Activated T-helper 17 cell treated with anti-CD3 and anti-CD28 coated beads, Interleukin-2, amount 50 U/mL, for 72 hours (primary cell): ENCODE data around the gene PHC3. TPM values are rescaled to one million over a fixed set of nuclear protein-coding genes. Genes with fewer than 3 reads are reported as not detected.
"Not testable (repeated sequence)": the region's sequence is repeated elsewhere in the genome, so short reads cannot be mapped to it uniquely, and the experiment has no call there.

Experiments
- ATAC-seq: fragments of 150-1000 bp; cut with Tn5 transposase; replicated peaks from 2 replicates; pipeline ENCODE4 v1.10.0; 2021; ENCODE audit warnings: mild to moderate bottlenecking, moderate library complexity
- H3K27ac Mint-ChIP-seq: one replicate; pipeline ENCODE4 v1.8.0; 2022; ENCODE audit warnings: mixed read lengths
- H3K27me3 Mint-ChIP-seq: one replicate; pipeline ENCODE4 v1.8.0; 2022; ENCODE audit warnings: mixed read lengths
- H3K36me3 Mint-ChIP-seq: one replicate; pipeline ENCODE4 v1.8.0; 2022; ENCODE audit warnings: low read depth, mild to moderate bottlenecking, mixed read lengths
- H3K4me1 Mint-ChIP-seq: one replicate; pipeline ENCODE4 v1.8.0; 2022; ENCODE audit warnings: mixed read lengths
- H3K4me3 Mint-ChIP-seq: one replicate; pipeline ENCODE4 v1.8.0; 2022; ENCODE audit warnings: mild to moderate bottlenecking, mixed read lengths
- H3K9me3 Mint-ChIP-seq: one replicate; pipeline ENCODE4 v1.8.0; 2022; ENCODE audit warnings: mixed read lengths
- total RNA-seq, 2 donors: library from RNA; stranded (reverse); gene quantifications; one replicate each; pipeline ENCODE4 v1.2.3, GENCODE V29; 2022

Gene PHC3
- total RNA-seq, 2 donors from 2014 or later: 65.8 to 98.7 TPM

- Mint-ChIP-seq H3K4me3 (no peak overlapping the region), H3K9me3 (no peaks in the 10 kb centered on the region), H3K36me3 (no peaks in the 10 kb centered on the region), H3K27me3 (peaks cover 16% of the 10 kb centered on the region), H3K4me1 (peaks cover 4% of the 10 kb centered on the region), H3K27ac (peak overlapping the region; percentile 28)
- no peak for ATAC-seq
Observed at GRCh38 chr3:170204023-170204472, 22.5 kb upstream of the PHC3 start.

GRCh38 chr3:170203457-170203856 lies 21.9 kb upstream of the PHC3 start:
- peaks cover 16% of the 10 kb centered on the region for H3K27me3 Mint-ChIP-seq
- H3K36me3 Mint-ChIP-seq: no peaks in the 10 kb centered on the region
- no peaks in the 10 kb centered on the region for H3K9me3 Mint-ChIP-seq
- no peak overlapping the region for H3K4me3 Mint-ChIP-seq
- peak overlapping the region; percentile 28 for H3K27ac Mint-ChIP-seq
- peak; percentile 76 for ATAC-seq
- peaks cover 4% of the 10 kb centered on the region for H3K4me1 Mint-ChIP-seq

GRCh38 chr3:170201527-170201926 lies 20.0 kb upstream of the PHC3 start:
- Mint-ChIP-seq H3K9me3 (no peaks in the 10 kb centered on the region), H3K4me3 (no peak overlapping the region), H3K27me3 (peaks cover 12% of the 10 kb centered on the region), H3K36me3 (no peaks in the 10 kb centered on the region), H3K4me1 (peaks cover 4% of the 10 kb centered on the region), H3K27ac (no peak overlapping the region)
- ATAC-seq: no peak

GRCh38 chr3:170200987-170201386 lies 19.5 kb upstream of the PHC3 start:
- ATAC-seq: no peak
- peaks cover 9% of the 10 kb centered on the region for H3K27me3 Mint-ChIP-seq
- H3K27ac Mint-ChIP-seq: no peak overlapping the region
- no peaks in the 10 kb centered on the region for H3K9me3 Mint-ChIP-seq
- H3K36me3 Mint-ChIP-seq: no peaks in the 10 kb centered on the region
- peaks cover 4% of the 10 kb centered on the region for H3K4me1 Mint-ChIP-seq
- no peak overlapping the region for H3K4me3 Mint-ChIP-seq

- Mint-ChIP-seq H3K4me1 (no peaks in the 10 kb centered on the region), H3K9me3 (no peaks in the 10 kb centered on the region), H3K36me3 (no peaks in the 10 kb centered on the region), H3K4me3 (no peak overlapping the region), H3K27me3 (peaks cover 6% of the 10 kb centered on the region), H3K27ac (no peak overlapping the region)
- peak; percentile 32 for ATAC-seq
Observed at GRCh38 chr3:170196833-170197232, 15.3 kb upstream of the PHC3 start.

GRCh38 chr3:170195759-170196158 lies 14.2 kb upstream of the PHC3 start:
- H3K4me1 Mint-ChIP-seq, H3K36me3 Mint-ChIP-seq, H3K27me3 Mint-ChIP-seq, H3K9me3 Mint-ChIP-seq, ATAC-seq, H3K27ac Mint-ChIP-seq, H3K4me3 Mint-ChIP-seq: not testable (repeated sequence)

GRCh38 chr3:170189398-170190256 lies 8.1 kb upstream of the PHC3 start:
- H3K4me3 Mint-ChIP-seq: no peak overlapping the region

GRCh38 chr3:170180079-170180907 lies 1.2 kb downstream of the PHC3 start:
- Mint-ChIP-seq H3K4me1 (peaks cover 20% of the 10 kb centered on the region), H3K4me3 (peak overlapping the region; percentile 98), H3K27me3 (no peaks in the 10 kb centered on the region), H3K36me3 (peaks cover 61% of the 10 kb centered on the region), H3K9me3 (no peaks in the 10 kb centered on the region), H3K27ac (peak overlapping the region; percentile 96)
- ATAC-seq: peak; percentile 56

More at GRCh38 chr3:170189398-170190256, 8.1 kb upstream of the PHC3 start:
- peak; percentile 18 for ATAC-seq
- Mint-ChIP-seq H3K27me3 (peaks cover 3% of the 10 kb centered on the region), H3K27ac (no peak overlapping the region), H3K4me1 (peaks cover 7% of the 10 kb centered on the region), H3K9me3 (no peaks in the 10 kb centered on the region), H3K36me3 (no peaks in the 10 kb centered on the region)

GRCh38 chr3:170179432-170179831 lies 2.1 kb downstream of the PHC3 start:
- peaks cover 26% of the 10 kb centered on the region for H3K4me1 Mint-ChIP-seq
- no peaks in the 10 kb centered on the region for H3K9me3 Mint-ChIP-seq
- peaks cover 70% of the 10 kb centered on the region for H3K36me3 Mint-ChIP-seq
- peak overlapping the region; percentile 98 for H3K4me3 Mint-ChIP-seq
- peak overlapping the region; percentile 96 for H3K27ac Mint-ChIP-seq
- ATAC-seq: no peak
- H3K27me3 Mint-ChIP-seq: no peaks in the 10 kb centered on the region

GRCh38 chr3:170178651-170179050 lies 2.9 kb downstream of the PHC3 start:
- H3K4me3 Mint-ChIP-seq: peak overlapping the region; percentile 98
- peaks cover 77% of the 10 kb centered on the region for H3K36me3 Mint-ChIP-seq
- no peaks in the 10 kb centered on the region for H3K27me3 Mint-ChIP-seq
- peak overlapping the region; percentile 75 for H3K27ac Mint-ChIP-seq
- H3K4me1 Mint-ChIP-seq: peaks cover 28% of the 10 kb centered on the region
- ATAC-seq: peak; percentile 43
- H3K9me3 Mint-ChIP-seq: no peaks in the 10 kb centered on the region

GRCh38 chr3:170171563-170171962 lies 10.0 kb downstream of the PHC3 start:
- Mint-ChIP-seq H3K27ac (peak overlapping the region; percentile 78), H3K27me3 (no peaks in the 10 kb centered on the region), H3K9me3 (no peaks in the 10 kb centered on the region), H3K36me3 (peaks cover 98% of the 10 kb centered on the region), H3K4me3 (peak overlapping the region; percentile 61), H3K4me1 (peaks cover 18% of the 10 kb centered on the region)
- ATAC-seq: peak; percentile 79

- H3K9me3 Mint-ChIP-seq: no peaks in the 10 kb centered on the region
- peak overlapping the region; percentile 37 for H3K4me3 Mint-ChIP-seq
- H3K27ac Mint-ChIP-seq: peak overlapping the region; percentile 78
- ATAC-seq: no peak
- H3K36me3 Mint-ChIP-seq: peaks cover 98% of the 10 kb centered on the region
- H3K27me3 Mint-ChIP-seq: no peaks in the 10 kb centered on the region
- peaks cover 44% of the 10 kb centered on the region for H3K4me1 Mint-ChIP-seq
Observed at GRCh38 chr3:170164717-170165116, 16.8 kb downstream of the PHC3 start.

- Mint-ChIP-seq H3K27ac (peak overlapping the region; percentile 78), H3K9me3 (no peaks in the 10 kb centered on the region), H3K4me1 (peaks cover 44% of the 10 kb centered on the region), H3K4me3 (peak overlapping the region; percentile 37), H3K36me3 (peaks cover 98% of the 10 kb centered on the region), H3K27me3 (no peaks in the 10 kb centered on the region)
- ATAC-seq: no peak
Observed at GRCh38 chr3:170163956-170164645, 17.4 kb downstream of the PHC3 start.

- Mint-ChIP-seq H3K36me3 (peaks cover 98% of the 10 kb centered on the region), H3K27me3 (no peaks in the 10 kb centered on the region), H3K4me1 (peaks cover 44% of the 10 kb centered on the region), H3K4me3 (peak overlapping the region; percentile 35), H3K9me3 (no peaks in the 10 kb centered on the region), H3K27ac (peak overlapping the region; percentile 80)
- peak; percentile 30 for ATAC-seq
Observed at GRCh38 chr3:170162630-170163029, 18.9 kb downstream of the PHC3 start.
